ENCODE results near the gene FMN1.

DNA sequence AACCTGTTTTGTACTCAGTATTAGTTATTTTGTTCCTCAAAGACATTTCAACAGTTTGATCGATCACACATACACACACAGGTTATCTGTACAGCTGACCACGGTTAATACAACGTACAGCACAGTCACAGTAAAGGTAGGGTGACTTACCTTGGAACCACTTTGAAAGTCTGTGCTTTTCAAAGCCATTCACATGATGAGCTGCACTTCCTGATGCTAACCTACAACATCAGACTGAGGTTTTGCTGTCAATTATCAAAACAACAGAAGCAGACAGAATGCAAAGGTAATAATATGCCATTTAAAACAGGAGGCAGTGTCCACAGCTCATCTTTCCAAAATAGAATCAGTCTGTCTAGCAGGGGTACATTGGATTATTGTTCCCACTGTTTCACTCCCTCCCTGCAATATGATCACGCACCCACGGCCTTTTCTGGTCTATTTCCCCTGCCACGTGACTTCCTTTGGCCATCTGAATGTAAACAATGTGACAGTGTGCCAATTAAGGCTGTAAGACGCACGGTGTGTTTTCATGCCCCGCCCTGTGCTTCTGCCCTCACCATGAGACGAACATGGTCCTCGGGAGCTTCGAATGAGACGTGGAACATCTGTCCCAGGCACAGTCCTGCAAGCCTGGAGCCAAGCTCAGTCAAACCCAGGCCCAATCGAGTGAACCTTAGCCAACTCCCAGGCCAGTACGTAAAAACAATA is 102.4 kb downstream of the FMN1 start:
- TF ChIP-seq TAF1 (IDR thresholded peaks at IDR 0.05; ENCODE audit: borderline replicate concordance, low read depth, low read length): no peak
- no peak for TF ChIP-seq POLR2A (IDR thresholded peaks at IDR 0.05; ENCODE audit: low read depth, low read length)

All from GM12892 (cell line).